Measurements from ENCODE around the gene ROR2.

ROR2 gene

GRCh38 chr9:91817493-91818224, 132.4 kb downstream of the ROR2 start:
- DNase-seq (ENCODE audit: low read depth in 2 of 2): no peak

GRCh38 chr9:91817106-91817492, 132.9 kb downstream of the ROR2 start:
- no peak for DNase-seq (ENCODE audit: low read depth in 2 of 2)

GRCh38 chr9:91816356-91816755, 133.7 kb downstream of the ROR2 start:
- no peak for DNase-seq (ENCODE audit: low read depth in 2 of 2)

- DNase-seq (ENCODE audit: low read depth in 2 of 2): no peak
These were observed 134.1 kb downstream of the ROR2 start for GRCh38 chr9:91815896-91816295.

- no peak for DNase-seq (ENCODE audit: low read depth in 2 of 2)
These were observed 135.3 kb downstream of the ROR2 start for GRCh38 chr9:91814753-91815152.

- DNase-seq (ENCODE audit: low read depth in 2 of 2): no peak
These were observed 135.8 kb downstream of the ROR2 start for GRCh38 chr9:91814201-91814600.

GRCh38 chr9:91813176-91813795, 136.7 kb downstream of the ROR2 start:
- no peak for DNase-seq (ENCODE audit: low read depth in 2 of 2)

GRCh38 chr9:91812191-91812590, 137.8 kb downstream of the ROR2 start:
- no peak for DNase-seq (ENCODE audit: low read depth in 2 of 2)

- no peak for DNase-seq (ENCODE audit: low read depth in 2 of 2)
These were observed 138.8 kb downstream of the ROR2 start for GRCh38 chr9:91811024-91811909.

GRCh38 chr9:91810286-91810905, 139.6 kb downstream of the ROR2 start:
- no peak for DNase-seq (ENCODE audit: low read depth in 2 of 2)

- no peak for DNase-seq (ENCODE audit: low read depth in 2 of 2)
These were observed 140.3 kb downstream of the ROR2 start for GRCh38 chr9:91809581-91810285.

GRCh38 chr9:91807643-91808246, 142.3 kb downstream of the ROR2 start:
- no peak for DNase-seq (ENCODE audit: low read depth in 2 of 2)

GRCh38 chr9:91805031-91805430, 145.0 kb downstream of the ROR2 start:
- DNase-seq (ENCODE audit: low read depth in 2 of 2): no peak

- no peak for DNase-seq (ENCODE audit: low read depth in 2 of 2)
These were observed 145.9 kb downstream of the ROR2 start for GRCh38 chr9:91803970-91804752.

- DNase-seq (ENCODE audit: low read depth in 2 of 2): no peak
These were observed 146.7 kb downstream of the ROR2 start for GRCh38 chr9:91803151-91803940.

- DNase-seq (ENCODE audit: low read depth in 2 of 2): no peak
These were observed 147.6 kb downstream of the ROR2 start for GRCh38 chr9:91802391-91802790.

GRCh38 chr9:91800473-91801030, 149.5 kb downstream of the ROR2 start:
- DNase-seq (ENCODE audit: low read depth in 2 of 2): no peak

- no peak for DNase-seq (ENCODE audit: low read depth in 2 of 2)
These were observed 150.8 kb downstream of the ROR2 start for GRCh38 chr9:91799113-91799744.
